Measurements from ENCODE around the gene GPR108. TPM values are rescaled to one million over a fixed set of nuclear protein-coding genes. Genes with fewer than 3 reads are reported as not detected.
"Not testable (repeated sequence)": the region's sequence is repeated elsewhere in the genome, so short reads cannot be mapped to it uniquely, and the experiment has no call there.

Gene GPR108
- total RNA-seq, 2 donors from 2014 or later, result 67.4 to 70.4 TPM

GRCh38 chr19:6708913-6709312, 28.5 kb downstream of the GPR108 start:
- H3K4me1 Mint-ChIP-seq (ENCODE audit: low read depth in 2 of 2), result peaks cover 7 to 10% of the 10 kb centered on the region in 2 donors
- DNase-seq (ENCODE audit: low spot score); ATAC-seq; H3K27ac Mint-ChIP-seq; H3K36me3 Mint-ChIP-seq; H3K4me3 Mint-ChIP-seq; H3K9me3 Mint-ChIP-seq: not testable (repeated sequence)
- peaks cover 10 to 26% of the 10 kb centered on the region in 2 donors for H3K27me3 Mint-ChIP-seq

DNA sequence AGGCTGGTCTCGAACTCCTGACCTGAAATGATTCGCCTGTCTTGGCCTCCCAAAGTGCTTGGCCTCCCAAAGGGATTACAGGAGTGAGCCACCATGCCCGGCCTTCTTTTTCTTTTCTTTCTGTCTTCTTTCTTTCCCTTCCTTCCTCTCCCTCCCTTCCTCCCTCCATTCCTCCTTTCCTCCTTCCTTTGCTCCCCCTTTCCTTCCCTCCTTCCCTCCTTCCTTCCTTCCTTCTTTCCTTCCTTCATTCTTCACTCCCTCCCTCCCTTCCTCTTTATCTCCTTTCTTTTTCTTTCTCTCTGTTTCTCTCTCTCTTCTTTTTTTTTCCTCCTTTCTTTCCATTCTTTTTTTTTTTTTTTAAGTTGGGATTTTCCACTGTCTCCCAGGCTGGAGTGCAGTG, 29.0 kb downstream of the GPR108 start:
- H3K4me1 Mint-ChIP-seq (ENCODE audit: low read depth in 2 of 2), result peaks cover 7 to 10% of the 10 kb centered on the region in 2 donors
- no peak for ATAC-seq
- H3K9me3 Mint-ChIP-seq, result no peaks in the 10 kb centered on the region
- no peaks in the 10 kb centered on the region for H3K36me3 Mint-ChIP-seq
- H3K27ac Mint-ChIP-seq, result no peak overlapping the region
- H3K27me3 Mint-ChIP-seq, result peaks cover 10 to 26% of the 10 kb centered on the region in 2 donors
- H3K4me3 Mint-ChIP-seq, result no peak overlapping the region
- peak; percentile 2 for DNase-seq (ENCODE audit: low spot score)

DNA sequence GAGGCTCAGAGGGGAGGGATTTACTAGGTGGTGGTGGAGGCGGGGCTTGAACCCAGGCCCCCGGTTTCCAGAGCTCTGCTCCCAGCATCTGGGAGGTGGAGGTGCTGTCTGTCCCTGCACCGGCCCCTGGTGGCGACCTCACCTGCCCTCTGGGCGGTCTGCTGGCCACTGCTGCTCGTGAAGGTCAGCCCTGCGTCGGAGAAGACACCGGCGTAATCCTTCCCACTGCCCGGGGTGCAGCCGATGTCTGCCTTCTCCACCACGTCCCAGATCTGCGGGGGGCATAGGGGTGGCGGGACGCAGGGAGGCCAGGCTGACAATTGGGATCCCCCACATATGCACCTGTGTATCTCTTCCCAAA, 29.7 kb downstream of the GPR108 start:
- H3K36me3 Mint-ChIP-seq, result no peaks in the 10 kb centered on the region
- ATAC-seq, result no peak
- H3K27ac Mint-ChIP-seq, result no peak overlapping the region
- peak; percentile 45 for DNase-seq (ENCODE audit: low spot score)
- peaks cover 10 to 26% of the 10 kb centered on the region in 2 donors for H3K27me3 Mint-ChIP-seq
- H3K4me3 Mint-ChIP-seq, result no peak overlapping the region
- no peaks in the 10 kb centered on the region for H3K9me3 Mint-ChIP-seq
- H3K4me1 Mint-ChIP-seq (ENCODE audit: low read depth in 2 of 2), result peaks cover 7 to 10% of the 10 kb centered on the region in 2 donors

DNA sequence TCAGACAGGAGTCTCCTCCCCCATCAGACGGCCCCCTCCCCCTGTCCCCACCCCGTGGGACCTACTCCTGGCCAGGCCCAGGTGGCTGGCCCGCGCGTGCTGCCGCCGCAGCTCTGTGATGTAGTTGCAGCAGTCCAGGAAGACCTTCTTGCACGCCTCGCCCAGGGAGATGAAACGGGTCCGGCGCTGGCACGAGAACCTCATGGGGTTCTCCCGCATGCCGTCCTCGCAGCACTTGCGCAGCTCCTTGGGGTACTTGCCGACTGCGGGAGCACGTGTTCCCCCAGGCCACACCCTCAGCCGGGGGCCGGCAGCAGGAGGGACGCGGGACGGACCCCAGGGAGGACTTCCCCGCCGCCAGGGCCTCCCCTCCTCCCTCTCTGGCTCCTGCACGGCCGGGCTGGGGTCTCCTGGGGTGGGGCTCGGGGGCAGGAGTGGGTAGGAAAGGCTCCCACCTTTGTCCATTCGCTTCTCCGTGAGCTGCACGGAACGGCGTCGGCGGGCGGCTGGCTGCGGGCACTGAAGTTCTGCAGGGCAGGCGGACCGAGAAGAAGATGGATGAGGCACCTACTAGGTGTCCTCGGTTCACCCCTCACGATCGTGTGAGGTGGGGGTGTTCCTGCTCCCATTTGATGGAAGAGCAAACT, 30.2 kb downstream of the GPR108 start:
- DNase-seq (ENCODE audit: low spot score) (no peak), ATAC-seq (no peak)
- no peaks in the 10 kb centered on the region for H3K9me3 Mint-ChIP-seq
- peaks cover 10 to 26% of the 10 kb centered on the region in 2 donors for H3K27me3 Mint-ChIP-seq
- no peak overlapping the region for H3K4me3 Mint-ChIP-seq
- H3K36me3 Mint-ChIP-seq, result no peaks in the 10 kb centered on the region
- peaks cover 7 to 10% of the 10 kb centered on the region in 2 donors for H3K4me1 Mint-ChIP-seq (ENCODE audit: low read depth in 2 of 2)
- no peak overlapping the region for H3K27ac Mint-ChIP-seq

DNA sequence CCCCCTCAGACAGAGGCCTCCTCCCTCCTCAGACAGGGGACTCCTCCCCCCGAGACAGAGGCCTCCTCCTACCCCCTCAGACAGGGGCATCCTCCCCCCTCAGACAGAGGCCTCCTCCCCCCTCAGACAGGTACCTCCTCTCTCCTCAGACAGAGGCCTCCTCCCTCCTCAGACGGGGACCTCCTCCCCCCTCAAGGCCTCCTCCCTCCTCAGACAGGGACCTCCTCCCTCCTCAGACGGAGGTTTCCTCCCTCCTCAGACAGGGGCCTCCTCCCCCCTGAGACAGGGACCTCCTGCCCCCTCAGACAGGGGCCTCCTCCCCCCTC, 30.8 kb downstream of the GPR108 start:
- Mint-ChIP-seq H3K4me1 (ENCODE audit: low read depth in 2 of 2) (peaks cover 7 to 10% of the 10 kb centered on the region in 2 donors), H3K4me3 (no peak overlapping the region)
- DNase-seq (ENCODE audit: low spot score), result no peak

GRCh38 chr19:6705931-6706632, 31.3 kb downstream of the GPR108 start:
- no peak overlapping the region for H3K27ac Mint-ChIP-seq
- peaks cover 10 to 26% of the 10 kb centered on the region in 2 donors for H3K27me3 Mint-ChIP-seq
- H3K36me3 Mint-ChIP-seq, result no peaks in the 10 kb centered on the region
- H3K4me3 Mint-ChIP-seq, result no peak overlapping the region
- peaks cover 7 to 10% of the 10 kb centered on the region in 2 donors for H3K4me1 Mint-ChIP-seq (ENCODE audit: low read depth in 2 of 2)
- H3K9me3 Mint-ChIP-seq, result no peaks in the 10 kb centered on the region
- DNase-seq (ENCODE audit: low spot score) (peak; percentile 49), ATAC-seq (no peak)

More for the DNA sequence above, 30.8 kb downstream of the GPR108 start:
- Mint-ChIP-seq H3K27me3 (peaks cover 10 to 26% of the 10 kb centered on the region in 2 donors), H3K9me3 (no peaks in the 10 kb centered on the region), H3K27ac (no peak overlapping the region), H3K36me3 (no peaks in the 10 kb centered on the region)
- peak in 1 of 2 donors; percentile 25 for ATAC-seq

DNA sequence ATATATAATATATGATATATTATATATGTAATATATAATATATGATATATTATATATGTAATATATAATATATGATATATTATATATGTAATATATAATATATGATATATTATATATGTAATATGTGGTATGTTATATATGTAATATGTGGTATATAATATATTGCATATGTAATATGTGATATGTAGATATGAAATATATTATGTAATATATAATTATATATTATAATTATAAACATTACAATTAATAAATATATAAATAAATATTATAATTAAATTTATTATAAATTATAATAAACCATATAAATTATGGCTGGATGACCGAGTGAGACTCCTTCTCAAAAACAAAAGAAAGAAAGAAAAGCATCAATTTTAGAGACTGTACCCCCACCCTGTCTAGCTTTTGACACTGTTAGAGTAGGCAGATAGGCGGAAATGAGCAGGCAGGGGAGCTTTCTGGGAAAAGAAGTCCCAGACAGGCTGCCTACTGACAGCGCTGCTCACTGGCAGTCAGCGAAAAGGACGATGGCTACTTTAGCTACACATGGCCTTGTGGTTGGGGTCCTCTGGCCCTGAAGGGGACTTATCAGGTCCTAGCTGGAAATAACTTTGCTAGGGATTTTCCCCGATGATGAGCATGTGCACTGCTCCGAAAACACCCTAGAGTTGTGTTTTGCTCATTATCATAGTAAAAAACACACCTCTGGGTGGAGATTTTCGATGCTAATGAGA, 36.6 kb downstream of the GPR108 start:
- Mint-ChIP-seq H3K9me3 (no peaks in the 10 kb centered on the region), H3K4me3 (no peak overlapping the region), H3K27me3 (no peaks in the 10 kb centered on the region), H3K36me3 (no peaks in the 10 kb centered on the region), H3K27ac (no peak overlapping the region), H3K4me1 (ENCODE audit: low read depth in 2 of 2) (peaks cover 0 to 4% of the 10 kb centered on the region in 2 donors)
- DNase-seq (ENCODE audit: low spot score) (no peak), ATAC-seq (no peak)

GRCh38 chr19:6699935-6700334, 37.4 kb downstream of the GPR108 start:
- no peak for ATAC-seq
- no peak overlapping the region for H3K27ac Mint-ChIP-seq
- no peaks in the 10 kb centered on the region for H3K9me3 Mint-ChIP-seq
- DNase-seq (ENCODE audit: low spot score), result no peak
- peaks cover 0 to 4% of the 10 kb centered on the region in 2 donors for H3K4me1 Mint-ChIP-seq (ENCODE audit: low read depth in 2 of 2)
- H3K36me3 Mint-ChIP-seq, result no peaks in the 10 kb centered on the region
- no peak overlapping the region for H3K4me3 Mint-ChIP-seq
- H3K27me3 Mint-ChIP-seq, result no peaks in the 10 kb centered on the region

DNA sequence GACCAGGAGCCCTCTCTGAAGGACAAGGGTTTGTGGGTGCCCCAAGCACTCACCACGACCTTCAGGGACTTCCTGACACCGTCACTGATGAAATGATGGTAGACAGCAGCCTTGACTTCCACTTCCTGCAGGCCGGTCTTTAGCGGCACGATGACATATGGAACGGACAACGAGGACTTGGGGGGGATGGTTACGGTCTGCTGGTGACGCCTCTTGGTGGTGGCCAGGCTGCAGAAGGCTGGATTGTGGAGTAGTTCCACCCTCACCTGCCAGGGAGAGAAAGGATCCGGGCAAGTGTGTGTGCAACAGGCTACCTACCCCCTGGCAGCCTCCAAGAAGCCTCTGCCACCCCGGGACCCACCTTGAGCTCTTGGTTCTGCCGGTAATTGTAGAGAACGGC, 40.1 kb downstream of the GPR108 start:
- ATAC-seq (peak in 1 of 2 donors; percentile 40), DNase-seq (ENCODE audit: low spot score) (no peak)
- H3K9me3 Mint-ChIP-seq, result no peaks in the 10 kb centered on the region
- H3K4me3 Mint-ChIP-seq, result no peak overlapping the region
- peaks cover 0 to 4% of the 10 kb centered on the region in 2 donors for H3K4me1 Mint-ChIP-seq (ENCODE audit: low read depth in 2 of 2)
- no peak overlapping the region for H3K27ac Mint-ChIP-seq
- H3K27me3 Mint-ChIP-seq, result no peaks in the 10 kb centered on the region
- no peaks in the 10 kb centered on the region for H3K36me3 Mint-ChIP-seq

DNA sequence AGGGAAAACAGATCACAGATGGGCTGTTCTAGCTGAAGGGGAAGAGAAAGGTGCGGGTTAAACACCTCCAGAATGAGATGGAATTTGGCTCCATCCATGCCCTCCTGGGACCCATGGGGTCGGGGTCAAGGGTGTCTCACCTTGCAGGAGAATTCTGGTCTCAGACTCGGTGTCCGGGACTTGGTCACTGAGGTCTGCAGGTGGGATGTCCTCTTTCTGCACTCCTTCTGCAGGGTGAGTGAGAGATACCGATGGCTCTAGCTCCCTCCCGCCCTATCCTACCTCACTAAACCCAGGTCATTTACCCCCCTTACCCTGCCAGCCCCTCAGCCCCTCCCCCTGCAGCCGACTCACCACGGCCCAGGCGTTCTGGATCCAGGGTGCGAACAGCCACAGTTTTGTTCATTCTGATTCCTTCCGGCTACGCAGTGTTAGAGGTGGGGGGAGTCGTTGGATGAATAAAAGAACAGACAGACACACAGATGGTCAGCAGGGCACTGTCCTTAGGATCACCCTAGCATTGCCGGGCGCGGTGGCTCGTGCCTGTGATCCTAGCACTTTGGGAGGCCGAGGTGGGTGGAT, 41.0 kb downstream of the GPR108 start:
- Mint-ChIP-seq H3K27me3 (no peaks in the 10 kb centered on the region), H3K9me3 (no peaks in the 10 kb centered on the region), H3K27ac (no peak overlapping the region), H3K4me3 (no peak overlapping the region), H3K4me1 (ENCODE audit: low read depth in 2 of 2) (peaks cover 0 to 4% of the 10 kb centered on the region in 2 donors), H3K36me3 (no peaks in the 10 kb centered on the region)
- DNase-seq (ENCODE audit: low spot score) (no peak), ATAC-seq (no peak)

- H3K4me3 Mint-ChIP-seq, result no peak overlapping the region
- no peaks in the 10 kb centered on the region for H3K9me3 Mint-ChIP-seq
- DNase-seq (ENCODE audit: low spot score) (no peak), ATAC-seq (peak in 1 of 2 donors; percentile 46)
- H3K27me3 Mint-ChIP-seq, result no peaks in the 10 kb centered on the region
- H3K36me3 Mint-ChIP-seq, result no peaks in the 10 kb centered on the region
- no peak overlapping the region for H3K27ac Mint-ChIP-seq
- H3K4me1 Mint-ChIP-seq (ENCODE audit: low read depth in 2 of 2), result peaks cover 0 to 4% of the 10 kb centered on the region in 2 donors
These were observed 43.1 kb downstream of the GPR108 start for GRCh38 chr19:6694147-6694815.

DNA sequence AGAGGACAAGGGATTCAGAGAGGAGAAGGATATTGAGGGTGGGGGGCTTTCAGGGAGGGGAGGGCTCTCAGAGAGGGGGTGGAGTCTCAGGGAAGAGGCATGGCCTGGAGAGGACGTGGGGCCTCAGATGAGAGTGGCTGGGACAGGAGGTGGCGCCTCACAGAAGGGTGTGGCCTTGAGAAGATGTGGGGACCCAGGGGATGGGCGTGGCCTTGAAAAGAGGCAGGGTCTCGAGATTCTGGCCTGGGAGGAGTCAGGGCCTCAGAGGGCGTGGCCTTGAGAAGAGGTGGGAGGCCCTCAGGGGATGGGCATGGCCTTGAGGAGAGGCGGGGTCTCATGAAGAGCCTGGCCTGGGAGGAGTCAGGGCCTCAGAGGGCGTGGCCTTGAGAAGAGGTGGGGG, 43.7 kb downstream of the GPR108 start:
- Mint-ChIP-seq H3K27me3 (no peaks in the 10 kb centered on the region), H3K27ac (no peak overlapping the region), H3K4me3 (no peak overlapping the region), H3K36me3 (no peaks in the 10 kb centered on the region), H3K4me1 (ENCODE audit: low read depth in 2 of 2) (peaks cover 2 to 4% of the 10 kb centered on the region in 2 donors), H3K9me3 (no peaks in the 10 kb centered on the region)
- no peak for DNase-seq (ENCODE audit: low spot score)
- ATAC-seq, result no peak

GRCh38 chr19:6693056-6693471, 44.3 kb downstream of the GPR108 start:
- ATAC-seq, result no peak
- H3K4me3 Mint-ChIP-seq, result no peak overlapping the region
- H3K36me3 Mint-ChIP-seq, result no peaks in the 10 kb centered on the region

More at GRCh38 chr19:6693056-6693471, 44.3 kb downstream of the GPR108 start:
- Mint-ChIP-seq H3K27me3 (no peaks in the 10 kb centered on the region), H3K27ac (no peak overlapping the region), H3K4me1 (ENCODE audit: low read depth in 2 of 2) (peaks cover 4% of the 10 kb centered on the region in 2 donors), H3K9me3 (no peaks in the 10 kb centered on the region)
- DNase-seq (ENCODE audit: low spot score), result no peak
